Measurements from ENCODE around the gene CNIH2.

CNIH2 gene

GRCh38 chr11:66263785-66264184 lies 14.2 kb upstream of the CNIH2 start:
- no peak overlapping the region for H3K4me3 Mint-ChIP-seq
- no peak for ATAC-seq (replicated peaks)
- peak overlapping the region in 1 of 2 donors; percentile 25 for H3K27ac Mint-ChIP-seq
- H3K36me3 Mint-ChIP-seq (ENCODE audit: insufficient read depth) = peaks cover 66% of the 10 kb centered on the region
- no peak for DNase-seq
- H3K4me1 Mint-ChIP-seq (ENCODE audit: low read depth in 2 of 2) = peaks cover 22 to 23% of the 10 kb centered on the region in 2 donors
- no peaks in the 10 kb centered on the region for H3K27me3 Mint-ChIP-seq
- no peaks in the 10 kb centered on the region for H3K9me3 Mint-ChIP-seq

GRCh38 chr11:66264383-66264782 lies 13.6 kb upstream of the CNIH2 start:
- Mint-ChIP-seq H3K4me1 (ENCODE audit: low read depth in 2 of 2) (peaks cover 21% of the 10 kb centered on the region in 2 donors), H3K27me3 (no peaks in the 10 kb centered on the region), H3K36me3 (ENCODE audit: insufficient read depth) (peaks cover 66% of the 10 kb centered on the region), H3K9me3 (no peaks in the 10 kb centered on the region), H3K27ac (peak overlapping the region; percentile 25 to 46), H3K4me3 (no peak overlapping the region)
- no peak for ATAC-seq (replicated peaks)
- DNase-seq = no peak

- H3K9me3 Mint-ChIP-seq = no peaks in the 10 kb centered on the region
- H3K36me3 Mint-ChIP-seq (ENCODE audit: insufficient read depth) = peaks cover 62% of the 10 kb centered on the region
- H3K4me1 Mint-ChIP-seq (ENCODE audit: low read depth in 2 of 2) = peaks cover 23% of the 10 kb centered on the region in 2 donors
- ATAC-seq (replicated peaks) (no peak), DNase-seq (no peak)
- no peaks in the 10 kb centered on the region for H3K27me3 Mint-ChIP-seq
- no peak overlapping the region for H3K4me3 Mint-ChIP-seq
- H3K27ac Mint-ChIP-seq = peak overlapping the region in 1 of 2 donors; percentile 46
Measured at GRCh38 chr11:66264914-66265313, 13.1 kb upstream of the CNIH2 start.

- H3K36me3 Mint-ChIP-seq (ENCODE audit: insufficient read depth) = peaks cover 63% of the 10 kb centered on the region
- H3K27me3 Mint-ChIP-seq = no peaks in the 10 kb centered on the region
Measured at GRCh38 chr11:66265531-66266377, 12.2 kb upstream of the CNIH2 start.

GRCh38 chr11:66266378-66267038 lies 11.5 kb upstream of the CNIH2 start:
- Mint-ChIP-seq H3K27me3 (no peaks in the 10 kb centered on the region), H3K4me1 (ENCODE audit: low read depth in 2 of 2) (peaks cover 32 to 33% of the 10 kb centered on the region in 2 donors), H3K9me3 (no peaks in the 10 kb centered on the region), H3K36me3 (ENCODE audit: insufficient read depth) (peaks cover 65% of the 10 kb centered on the region), H3K4me3 (peak overlapping the region; percentile 93 to 96), H3K27ac (peak overlapping the region; percentile 89 to 97)
- no peak for DNase-seq
- no peak for ATAC-seq (replicated peaks)

More at GRCh38 chr11:66265531-66266377, 12.2 kb upstream of the CNIH2 start:
- DNase-seq (no peak), ATAC-seq (replicated peaks) (no peak)
- Mint-ChIP-seq H3K27ac (peak overlapping the region in 1 of 2 donors; percentile 46), H3K9me3 (no peaks in the 10 kb centered on the region), H3K4me3 (no peak overlapping the region), H3K4me1 (ENCODE audit: low read depth in 2 of 2) (peaks cover 28 to 29% of the 10 kb centered on the region in 2 donors)

- no peaks in the 10 kb centered on the region for H3K27me3 Mint-ChIP-seq
- DNase-seq (no peak), ATAC-seq (replicated peaks) (no peak)
- no peaks in the 10 kb centered on the region for H3K9me3 Mint-ChIP-seq
- peaks cover 67% of the 10 kb centered on the region for H3K36me3 Mint-ChIP-seq (ENCODE audit: insufficient read depth)
- H3K4me1 Mint-ChIP-seq (ENCODE audit: low read depth in 2 of 2) = peaks cover 36 to 38% of the 10 kb centered on the region in 2 donors
- peak overlapping the region; percentile 93 to 96 for H3K4me3 Mint-ChIP-seq
- peak overlapping the region; percentile 89 to 97 for H3K27ac Mint-ChIP-seq
Measured at GRCh38 chr11:66267039-66267378, 11.0 kb upstream of the CNIH2 start.

- Mint-ChIP-seq H3K4me3 (peak overlapping the region; percentile 93 to 96), H3K4me1 (ENCODE audit: low read depth in 2 of 2) (peaks cover 42 to 43% of the 10 kb centered on the region in 2 donors), H3K27me3 (no peaks in the 10 kb centered on the region), H3K27ac (peak overlapping the region; percentile 89 to 97), H3K9me3 (no peaks in the 10 kb centered on the region), H3K36me3 (ENCODE audit: insufficient read depth) (peaks cover 65% of the 10 kb centered on the region)
- ATAC-seq (replicated peaks) (peak; percentile 58), DNase-seq (peak; percentile 73 to 81 (median 76))
Measured at GRCh38 chr11:66267379-66268243, 10.4 kb upstream of the CNIH2 start.

- H3K4me1 Mint-ChIP-seq (ENCODE audit: low read depth in 2 of 2) = peaks cover 49 to 51% of the 10 kb centered on the region in 2 donors
- peak within 1 kb of the TSS; percentile 93 to 96 for H3K4me3 Mint-ChIP-seq
- H3K27me3 Mint-ChIP-seq = no peaks in the 10 kb centered on the region
- ATAC-seq (replicated peaks) (peak; percentile 79), DNase-seq (peak; percentile 99 to 100 (median 99))
- peak within 1 kb of the TSS; percentile 89 to 97 for H3K27ac Mint-ChIP-seq
- H3K9me3 Mint-ChIP-seq = no peaks in the 10 kb centered on the region
- peaks cover 68% of the 10 kb centered on the region for H3K36me3 Mint-ChIP-seq (ENCODE audit: insufficient read depth)
Measured at GRCh38 chr11:66268244-66268951, 9.6 kb upstream of the CNIH2 start, which contains the start of gene RAB1B. Gene RAB1B, plus strand, starts transcription at chr11:66268639. Its CDS starts 41 bp downstream, at chr11:66268680.

GRCh38 chr11:66268952-66269905 lies 8.7 kb upstream of the CNIH2 start:
- no peaks in the 10 kb centered on the region for H3K9me3 Mint-ChIP-seq
- peaks cover 72% of the 10 kb centered on the region for H3K36me3 Mint-ChIP-seq (ENCODE audit: insufficient read depth)
- no peaks in the 10 kb centered on the region for H3K27me3 Mint-ChIP-seq
- ATAC-seq (replicated peaks) (no peak), DNase-seq (no peak)
- peak overlapping the region; percentile 93 to 96 for H3K4me3 Mint-ChIP-seq
- H3K27ac Mint-ChIP-seq = peak overlapping the region; percentile 89 to 97
- H3K4me1 Mint-ChIP-seq (ENCODE audit: low read depth in 2 of 2) = peaks cover 56 to 59% of the 10 kb centered on the region in 2 donors

GRCh38 chr11:66271816-66272215 lies 6.2 kb upstream of the CNIH2 start:
- H3K27me3 Mint-ChIP-seq = no peaks in the 10 kb centered on the region
- DNase-seq = no peak
- peaks cover 60 to 69% of the 10 kb centered on the region in 2 donors for H3K4me1 Mint-ChIP-seq (ENCODE audit: low read depth in 2 of 2)
- no peak for ATAC-seq (replicated peaks)
- no peaks in the 10 kb centered on the region for H3K9me3 Mint-ChIP-seq
- H3K36me3 Mint-ChIP-seq (ENCODE audit: insufficient read depth) = peaks cover 80% of the 10 kb centered on the region
- H3K4me3 Mint-ChIP-seq = peak overlapping the region; percentile 93 to 96
- peak overlapping the region in 1 of 2 donors; percentile 88 for H3K27ac Mint-ChIP-seq

- peak; percentile 53 for ATAC-seq (replicated peaks)
- H3K4me1 Mint-ChIP-seq (ENCODE audit: low read depth in 2 of 2) = peaks cover 58 to 68% of the 10 kb centered on the region in 2 donors
Measured at GRCh38 chr11:66272596-66272995, 5.4 kb upstream of the CNIH2 start.

GRCh38 chr11:66274219-66274618 lies 3.8 kb upstream of the CNIH2 start:
- peak overlapping the region; percentile 0 to 96 for H3K4me3 Mint-ChIP-seq
- H3K27ac Mint-ChIP-seq = peak overlapping the region in 1 of 2 donors; percentile 88
- H3K4me1 Mint-ChIP-seq (ENCODE audit: low read depth in 2 of 2) = peaks cover 54 to 65% of the 10 kb centered on the region in 2 donors
- H3K27me3 Mint-ChIP-seq = no peaks in the 10 kb centered on the region
- no peak for DNase-seq
- no peak for ATAC-seq (replicated peaks)
- peaks cover 69% of the 10 kb centered on the region for H3K36me3 Mint-ChIP-seq (ENCODE audit: insufficient read depth)
- H3K9me3 Mint-ChIP-seq = no peaks in the 10 kb centered on the region

More at GRCh38 chr11:66272596-66272995, 5.4 kb upstream of the CNIH2 start:
- no peaks in the 10 kb centered on the region for H3K27me3 Mint-ChIP-seq
- H3K4me3 Mint-ChIP-seq = peak overlapping the region; percentile 93 to 96
- peak overlapping the region; percentile 41 to 88 for H3K27ac Mint-ChIP-seq
- H3K36me3 Mint-ChIP-seq (ENCODE audit: insufficient read depth) = peaks cover 74% of the 10 kb centered on the region
- peak; percentile 58 to 63 (median 61) for DNase-seq
- no peaks in the 10 kb centered on the region for H3K9me3 Mint-ChIP-seq
